HG02840 (cell line): ENCODE data around the gene PCAT7.
"Not testable (repeated sequence)": the region's sequence is repeated elsewhere in the genome, so short reads cannot be mapped to it uniquely, and the experiment has no call there.

Experiments
- ATAC-seq: cut with Tn5 transposase; IDR thresholded peaks from one replicate; pipeline ENCODE4 v1.9.1; 2021; ENCODE audit warnings: mild to moderate bottlenecking, moderate library complexity, moderate number of reproducible peaks; ENCODE audit not compliant: unreplicated experiment, low FRiP score

The PCAT7 gene

GRCh38 chr9:94554439-94555331 is at the start of gene PCAT7:
Gene PCAT7 (plus strand): TSS chr9:94555083.
- no peak for ATAC-seq

- not testable (repeated sequence) for ATAC-seq
These were observed 48.5 kb upstream of the PCAT7 start for GRCh38 chr9:94506370-94506769.

- no peak for ATAC-seq
These were observed 47.2 kb upstream of the PCAT7 start for GRCh38 chr9:94507531-94508258.

- no peak for ATAC-seq
These were observed 43.5 kb upstream of the PCAT7 start for GRCh38 chr9:94511134-94511954.

GRCh38 chr9:94511955-94512265 is 43.0 kb upstream of the PCAT7 start:
- no peak for ATAC-seq

- no peak for ATAC-seq
These were observed 40.2 kb upstream of the PCAT7 start for GRCh38 chr9:94514722-94515121.

- ATAC-seq: no peak
These were observed 37.6 kb upstream of the PCAT7 start for GRCh38 chr9:94517254-94517653.

- no peak for ATAC-seq
These were observed 29.4 kb upstream of the PCAT7 start for GRCh38 chr9:94525396-94526035.

- ATAC-seq: no peak
These were observed 28.6 kb upstream of the PCAT7 start for GRCh38 chr9:94526271-94526670.

- ATAC-seq: no peak
These were observed 27.9 kb upstream of the PCAT7 start for GRCh38 chr9:94526951-94527350.

GRCh38 chr9:94528886-94529285 is 26.0 kb upstream of the PCAT7 start:
- no peak for ATAC-seq

GRCh38 chr9:94533155-94533554 is 21.7 kb upstream of the PCAT7 start:
- no peak for ATAC-seq

GRCh38 chr9:94533601-94534000 is 21.3 kb upstream of the PCAT7 start:
- no peak for ATAC-seq

- ATAC-seq: no peak
These were observed 20.0 kb upstream of the PCAT7 start for GRCh38 chr9:94534901-94535300.

GRCh38 chr9:94538908-94539307 is 16.0 kb upstream of the PCAT7 start:
- ATAC-seq: no peak

- ATAC-seq: not testable (repeated sequence)
These were observed 10.5 kb upstream of the PCAT7 start for GRCh38 chr9:94544335-94544734.

GRCh38 chr9:94545940-94546339 is 8.9 kb upstream of the PCAT7 start:
- no peak for ATAC-seq

GRCh38 chr9:94553029-94553938 is 1.6 kb upstream of the PCAT7 start:
- no peak for ATAC-seq

GRCh38 chr9:94554078-94554438 is 825 bp upstream of the PCAT7 start:
- ATAC-seq: no peak

- ATAC-seq: no peak
These were observed 2.5 kb downstream of the PCAT7 start for GRCh38 chr9:94557376-94557775.
